ENCODE results near the gene BCORL1.

Gene BCORL1

DNA sequence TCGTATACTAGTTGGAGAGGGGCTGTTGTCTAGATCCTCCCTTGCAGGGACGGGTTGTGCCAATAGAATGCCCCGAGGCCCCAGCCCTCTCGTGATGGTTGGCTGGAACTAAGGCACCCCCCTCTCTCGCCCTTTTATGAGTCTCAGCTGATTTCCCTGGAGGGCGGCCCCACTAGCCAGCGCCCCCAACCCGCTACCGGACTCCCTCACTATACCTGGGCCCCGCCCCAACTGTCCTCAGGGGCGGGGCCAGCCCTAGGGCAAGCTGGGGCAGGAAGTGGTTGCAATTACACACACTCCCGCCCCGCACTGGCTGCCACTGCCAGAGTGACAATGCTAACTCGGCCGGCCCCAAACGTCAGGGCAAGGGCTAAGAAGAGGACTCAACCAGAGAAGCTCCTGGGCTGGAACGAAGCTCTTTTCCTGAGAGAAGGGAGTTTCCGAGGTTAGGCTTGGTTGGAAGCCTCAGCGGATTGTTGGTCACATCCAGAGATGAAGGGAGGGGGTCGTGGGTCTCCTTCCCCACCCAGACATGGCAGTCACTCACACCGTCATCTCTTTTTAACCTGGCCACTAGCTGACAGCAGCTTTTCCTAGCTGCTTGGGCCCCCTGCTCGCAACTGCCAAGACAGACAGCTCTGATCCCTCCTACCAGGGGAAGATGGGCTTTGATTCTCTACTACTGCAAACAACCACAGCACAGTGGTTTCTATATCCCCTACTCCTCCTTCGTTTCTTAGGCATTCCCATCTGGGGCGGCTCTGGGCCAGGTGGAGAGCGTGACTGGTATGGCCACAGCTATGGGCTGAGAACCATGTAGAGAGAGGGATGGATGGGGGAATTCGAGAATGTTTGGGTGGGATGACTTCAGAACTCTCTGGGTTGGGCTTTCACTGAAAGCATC, 21.0 kb upstream of the BCORL1 start:
- in situ Hi-C loops (cut with HindIII; ENCODE audit: low sequenced_read_pairs) = no loop called here

DNA sequence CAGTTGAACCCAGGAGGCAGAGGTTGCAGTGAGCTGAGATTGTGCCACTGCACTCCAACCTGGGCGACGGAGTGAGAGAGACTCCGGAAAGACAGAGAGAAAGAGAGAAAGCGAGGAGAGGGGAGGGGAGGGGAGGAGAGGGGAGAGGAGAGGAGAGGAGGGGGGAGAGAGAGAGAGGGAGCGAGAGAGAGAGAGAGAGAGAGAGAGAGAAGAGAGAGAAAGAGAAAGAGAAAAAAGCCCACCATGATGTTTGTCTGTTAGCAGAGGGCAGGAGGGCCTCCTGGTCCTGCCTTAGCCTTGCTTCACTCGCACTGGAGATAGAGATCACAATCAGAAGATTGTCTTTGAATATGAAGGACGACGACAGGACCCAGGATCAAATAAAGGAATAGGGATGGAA, 18.7 kb upstream of the BCORL1 start:
- in situ Hi-C loops (cut with HindIII; ENCODE audit: low sequenced_read_pairs) = no loop called here

DNA sequence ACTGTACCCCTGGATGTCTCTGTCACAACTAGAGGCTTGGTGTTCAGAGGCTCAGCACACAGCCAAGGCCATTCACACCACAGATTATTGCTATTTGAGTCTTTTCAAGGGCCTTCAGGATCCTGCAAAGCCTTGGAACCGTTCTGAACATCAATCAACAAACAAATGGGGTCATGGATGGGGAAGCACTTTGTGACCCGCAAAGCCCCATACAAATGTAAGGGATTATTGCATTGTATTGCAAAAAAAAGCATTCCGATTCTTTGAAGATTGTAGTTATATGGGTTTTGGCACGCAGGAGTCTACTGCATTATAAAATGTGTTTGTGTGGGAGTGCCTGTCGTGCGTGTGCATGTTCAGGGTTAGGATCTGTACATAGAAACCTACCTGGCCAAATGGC, 17.3 kb upstream of the BCORL1 start:
- in situ Hi-C loops (cut with HindIII; ENCODE audit: low sequenced_read_pairs) = no loop called here

DNA sequence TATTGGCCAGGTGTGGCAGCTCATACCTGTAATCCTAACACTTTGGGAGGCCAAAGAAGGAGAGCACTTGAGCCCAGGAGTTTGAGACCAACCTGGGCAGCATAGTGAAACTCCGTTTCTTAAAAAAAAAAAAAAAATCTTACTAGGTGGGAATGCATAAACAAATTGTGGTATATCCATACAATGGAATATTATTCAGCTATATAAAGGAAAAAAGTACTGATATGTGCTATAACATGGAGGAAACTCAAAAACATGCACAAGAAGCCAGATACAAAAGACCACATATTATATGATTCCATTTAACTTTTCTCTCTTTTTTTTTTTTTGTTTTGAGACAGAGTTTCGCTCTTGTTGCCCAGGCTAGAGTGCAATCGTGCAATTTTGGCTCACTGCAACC, 13.5 kb upstream of the BCORL1 start:
- in situ Hi-C loops (cut with HindIII; ENCODE audit: low sequenced_read_pairs) = no loop called here

DNA sequence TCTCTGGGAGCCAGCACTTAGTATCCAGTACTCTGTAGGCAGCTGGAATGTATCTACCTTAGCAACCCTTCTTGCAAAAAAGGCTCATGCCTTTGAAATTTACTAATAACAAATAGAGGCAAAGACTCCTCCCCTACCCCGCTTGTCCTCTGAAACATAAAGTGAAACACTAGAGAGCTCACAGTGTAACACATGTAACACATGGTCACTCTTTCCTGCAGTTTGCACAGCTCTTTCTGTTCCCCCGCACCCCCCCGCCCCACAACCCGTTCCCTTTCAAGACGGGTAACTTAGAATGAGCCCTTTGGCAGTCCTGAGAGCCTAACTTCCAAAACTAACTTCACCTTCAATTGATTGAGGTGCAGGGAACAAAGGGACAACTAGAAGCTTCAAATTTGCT, 6.0 kb upstream of the BCORL1 start:
- in situ Hi-C loops (cut with HindIII; ENCODE audit: low sequenced_read_pairs) = no loop called here

DNA sequence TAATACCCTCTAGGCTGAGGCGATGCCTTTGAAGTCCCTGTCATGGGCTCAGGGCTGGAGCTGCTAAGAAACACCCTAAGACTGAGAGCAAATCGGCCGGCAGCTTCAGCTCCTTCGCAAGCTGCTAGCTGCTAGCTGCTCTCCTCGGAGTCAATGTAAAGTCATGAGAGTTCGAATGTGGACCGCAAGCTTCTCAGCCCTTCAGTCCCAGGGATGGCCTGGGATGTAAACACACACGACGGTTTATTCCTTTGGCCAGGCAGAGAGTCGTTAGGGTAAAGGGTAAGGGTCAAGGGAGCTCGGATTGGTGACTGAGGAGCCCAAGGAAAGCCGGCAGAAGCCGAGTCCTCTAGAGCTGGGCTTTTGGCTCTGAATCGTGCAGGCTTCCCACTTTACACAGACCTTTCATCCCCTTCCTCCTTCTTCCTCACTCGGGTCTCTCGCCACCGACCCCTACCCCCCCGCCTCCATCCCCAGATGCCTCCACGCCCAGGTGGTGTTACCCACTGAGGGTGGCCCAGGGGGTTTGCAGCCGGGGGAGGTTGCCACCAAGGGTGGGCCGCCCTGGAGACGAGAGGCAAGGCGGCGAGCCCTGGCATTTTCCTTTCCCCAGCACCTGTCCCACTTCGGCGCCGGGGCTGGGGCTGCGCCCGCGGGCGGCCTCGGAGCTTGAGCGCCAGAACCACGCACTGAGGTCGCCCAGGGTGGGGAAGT, 3.1 kb upstream of the BCORL1 start:
- in situ Hi-C loops (cut with HindIII; ENCODE audit: low sequenced_read_pairs) = no loop called here

DNA sequence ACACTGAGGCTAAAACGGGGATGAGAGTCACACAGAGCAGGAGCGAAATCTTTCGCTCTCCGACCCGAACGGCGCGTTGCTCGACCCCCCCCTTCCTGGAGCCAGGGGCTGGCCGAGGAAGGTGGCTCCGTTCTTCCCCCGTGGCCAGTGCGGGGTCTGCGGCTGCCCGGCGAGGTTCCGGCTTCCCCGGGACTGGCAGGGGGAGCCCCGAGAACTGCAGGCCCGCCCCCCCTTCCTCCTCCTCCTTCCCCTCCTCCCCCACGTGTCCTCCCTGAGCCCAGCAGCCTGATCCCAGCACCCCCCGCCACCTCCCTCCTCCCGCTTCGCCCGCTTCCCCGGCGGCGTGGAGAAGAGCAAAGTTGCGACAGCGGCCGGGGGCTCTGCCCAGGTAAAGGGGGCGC, 2.4 kb upstream of the BCORL1 start:
- in situ Hi-C loops (cut with HindIII; ENCODE audit: low sequenced_read_pairs) = no loop called here

DNA sequence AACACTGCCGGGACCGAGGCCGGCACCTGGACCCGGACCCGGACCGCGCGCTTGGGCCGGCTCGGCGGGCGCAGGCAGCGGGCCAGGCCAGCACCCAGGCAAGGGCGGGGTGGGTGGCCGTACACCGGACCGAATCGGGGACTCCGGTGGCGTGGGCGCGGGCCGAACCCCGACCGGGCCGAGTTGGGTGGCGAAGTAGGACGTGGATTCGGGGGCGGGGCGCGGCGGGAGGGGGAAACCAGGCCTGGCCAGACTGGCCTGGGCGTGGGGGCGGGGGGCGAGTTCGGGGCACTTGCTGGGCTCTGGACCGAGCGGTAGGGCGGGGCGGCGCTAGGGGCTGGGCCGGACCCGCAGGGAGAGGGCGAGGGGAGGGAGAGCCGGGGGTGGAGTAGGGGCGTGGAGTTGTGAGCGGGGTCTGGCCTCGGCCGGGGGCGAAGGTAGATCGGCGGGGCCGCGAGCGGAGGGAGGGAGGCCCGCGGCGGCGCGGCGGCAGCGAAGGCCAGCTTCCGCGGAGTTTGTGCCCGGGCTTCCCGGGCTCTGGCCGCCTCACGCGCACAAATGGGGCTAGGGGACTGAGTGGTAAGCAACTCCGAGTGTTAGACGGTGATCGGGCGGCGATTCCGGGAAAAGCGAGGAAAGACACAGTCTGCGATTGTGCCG, 1.8 kb upstream of the BCORL1 start:
- in situ Hi-C loops (cut with HindIII; ENCODE audit: low sequenced_read_pairs) = no loop called here

DNA sequence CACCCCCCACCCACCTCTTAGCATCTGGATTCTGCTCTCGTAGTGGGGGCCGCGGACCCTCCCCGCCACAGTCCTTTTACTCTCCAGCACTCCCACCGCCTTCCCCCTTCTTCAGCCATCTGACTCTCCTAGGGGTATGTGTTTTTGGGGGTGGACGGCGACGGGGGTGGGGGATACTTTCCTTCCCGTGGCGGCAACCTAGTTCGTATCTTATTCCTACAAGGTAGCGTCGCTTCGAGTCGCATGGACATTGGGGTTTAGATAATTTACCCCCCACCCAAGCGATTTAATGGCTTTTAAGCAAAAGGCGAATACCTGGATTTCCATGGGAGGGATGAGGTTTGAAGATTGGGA, 1.3 kb upstream of the BCORL1 start:
- in situ Hi-C loops (cut with HindIII; ENCODE audit: low sequenced_read_pairs) = no loop called here

DNA sequence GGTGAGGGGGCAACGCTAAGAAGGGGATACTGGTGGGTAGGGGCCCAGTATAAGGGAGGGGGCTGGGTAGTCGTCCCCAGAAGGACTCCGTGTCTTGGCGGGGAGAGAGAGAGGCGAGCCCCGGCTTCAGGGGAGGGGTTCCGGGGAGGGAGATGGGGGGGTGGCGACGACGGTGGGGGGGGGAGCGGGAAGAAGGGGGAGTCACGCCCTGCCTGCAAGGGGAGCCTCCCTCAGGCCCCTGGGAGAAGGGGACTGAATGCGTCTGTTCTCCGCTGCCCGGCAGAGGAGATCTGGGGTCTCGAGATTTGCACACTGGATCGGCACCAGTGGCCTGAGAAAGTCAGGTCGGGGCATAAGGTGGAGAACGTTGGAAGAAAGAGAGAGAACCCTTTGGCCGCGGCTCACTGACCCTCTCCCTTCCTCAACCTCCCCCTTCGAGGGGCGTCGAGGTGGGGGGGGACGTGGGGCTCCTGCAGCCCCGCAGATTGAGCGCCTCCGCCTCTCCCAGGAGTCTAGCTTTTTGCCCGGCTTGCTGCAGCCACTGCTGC, 609 bp upstream of the BCORL1 start:
- in situ Hi-C loops (cut with HindIII; ENCODE audit: low sequenced_read_pairs) = no loop called here

DNA sequence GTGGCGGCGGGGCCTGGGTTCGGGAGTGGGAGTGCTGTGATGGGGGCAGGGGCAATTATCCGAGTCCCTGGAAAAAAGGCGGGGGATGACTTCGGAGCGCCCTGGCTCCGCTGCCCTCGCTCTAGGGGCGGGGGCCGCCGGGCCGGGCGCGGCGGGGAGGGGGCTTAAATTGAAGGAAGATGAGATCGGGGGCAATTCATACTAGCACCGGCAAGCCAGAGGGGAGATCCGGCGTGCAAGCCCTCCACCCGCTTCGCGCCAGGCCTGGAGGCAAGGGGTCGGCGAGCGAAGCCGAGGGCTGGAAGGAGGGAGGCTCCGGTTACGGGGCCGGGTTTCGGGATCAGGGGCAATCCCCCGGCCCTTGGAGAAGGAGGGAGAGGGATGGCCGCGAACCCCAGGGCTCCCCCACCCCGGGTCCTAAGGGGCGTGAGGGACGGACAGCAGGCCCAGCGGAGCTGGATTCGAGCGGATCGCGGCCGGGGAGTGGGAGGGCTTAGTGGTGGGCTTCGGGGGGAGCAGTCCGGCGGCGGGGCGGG, 1.2 kb downstream of the BCORL1 start:
- in situ Hi-C loops (cut with HindIII; ENCODE audit: low sequenced_read_pairs) = no loop called here

DNA sequence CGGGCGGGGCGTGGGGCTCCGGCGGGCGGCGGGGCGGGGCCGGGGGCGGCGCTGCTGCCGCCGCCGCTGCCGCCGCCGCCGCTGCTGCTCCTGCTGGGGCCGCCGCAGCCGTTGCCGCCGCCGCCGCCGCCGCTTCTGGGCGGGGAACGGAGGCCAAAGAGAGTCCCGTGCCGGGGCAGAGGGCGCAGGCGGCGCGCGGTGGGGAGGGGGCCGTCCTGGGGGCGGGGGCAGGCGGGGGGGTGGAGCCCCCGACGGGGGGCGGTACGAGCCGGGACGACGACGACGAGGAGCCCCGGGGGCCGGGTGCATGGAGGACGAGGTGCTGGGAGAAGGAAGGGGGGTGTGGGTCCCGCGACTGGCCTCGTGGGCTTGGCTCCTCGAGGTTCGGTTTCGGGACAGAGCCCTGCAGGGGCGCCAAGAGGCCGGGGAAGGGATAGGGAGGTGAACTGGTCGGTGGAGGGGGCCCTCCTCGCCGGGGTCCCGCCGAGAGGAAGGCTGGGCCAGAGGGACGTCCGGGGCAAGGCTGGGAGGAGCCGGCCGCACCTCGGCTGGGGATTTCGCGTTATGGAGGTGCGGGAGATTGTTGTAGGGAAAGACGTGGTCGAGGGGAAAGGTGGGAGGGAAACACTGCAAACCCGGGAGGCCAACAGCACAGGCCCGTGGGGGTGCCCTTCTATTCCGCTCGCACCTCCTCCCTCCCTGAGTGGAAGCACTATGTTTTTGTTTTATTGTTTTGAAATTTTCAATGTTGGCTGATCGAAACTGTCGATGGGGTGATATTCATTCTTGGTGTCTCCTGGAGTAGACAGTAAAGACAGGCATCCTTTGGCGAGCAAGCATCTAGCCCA, 1.9 kb downstream of the BCORL1 start:
- in situ Hi-C loops (cut with HindIII; ENCODE audit: low sequenced_read_pairs) = no loop called here

DNA sequence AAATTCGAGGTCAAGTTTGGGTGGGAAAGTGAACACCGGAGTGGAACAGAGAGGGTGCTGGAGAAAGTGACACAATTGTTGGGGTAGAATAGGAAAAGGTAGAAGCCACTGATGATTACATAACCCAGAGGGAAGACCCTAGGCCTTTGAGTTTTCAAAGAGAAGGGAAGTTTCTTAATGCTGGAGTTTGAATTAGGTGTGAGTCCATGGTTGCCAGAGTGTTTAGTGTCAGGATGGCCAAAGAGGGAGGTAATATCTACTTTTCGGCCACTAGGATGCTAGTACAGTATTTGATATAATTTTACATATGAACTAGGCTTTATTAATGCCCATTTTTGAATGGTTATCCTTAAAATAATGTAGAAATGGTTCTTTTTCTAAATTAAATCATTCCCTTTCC, 5.4 kb downstream of the BCORL1 start:
- in situ Hi-C loops (cut with HindIII; ENCODE audit: low sequenced_read_pairs) = no loop called here

DNA sequence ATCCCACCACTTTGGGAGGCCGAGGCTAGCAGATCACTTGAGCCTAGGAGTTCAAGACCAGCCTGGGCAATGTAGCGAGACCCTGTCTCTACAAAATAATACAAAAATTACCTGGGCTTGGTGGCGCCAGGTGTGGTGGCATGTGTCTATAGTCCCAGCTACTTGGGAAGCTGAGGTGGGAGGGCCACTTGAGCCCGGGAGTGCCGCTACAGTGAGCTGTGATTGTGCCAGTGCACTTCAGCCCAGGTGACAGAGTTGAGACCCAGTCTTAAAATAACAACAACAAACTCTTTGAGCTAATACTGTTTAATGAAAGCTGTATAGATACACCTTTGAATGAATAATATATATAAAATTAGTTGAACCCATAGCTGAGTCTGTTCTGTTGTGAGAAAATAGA, 9.7 kb downstream of the BCORL1 start:
- in situ Hi-C loops (cut with HindIII; ENCODE audit: low sequenced_read_pairs) = no loop called here

DNA sequence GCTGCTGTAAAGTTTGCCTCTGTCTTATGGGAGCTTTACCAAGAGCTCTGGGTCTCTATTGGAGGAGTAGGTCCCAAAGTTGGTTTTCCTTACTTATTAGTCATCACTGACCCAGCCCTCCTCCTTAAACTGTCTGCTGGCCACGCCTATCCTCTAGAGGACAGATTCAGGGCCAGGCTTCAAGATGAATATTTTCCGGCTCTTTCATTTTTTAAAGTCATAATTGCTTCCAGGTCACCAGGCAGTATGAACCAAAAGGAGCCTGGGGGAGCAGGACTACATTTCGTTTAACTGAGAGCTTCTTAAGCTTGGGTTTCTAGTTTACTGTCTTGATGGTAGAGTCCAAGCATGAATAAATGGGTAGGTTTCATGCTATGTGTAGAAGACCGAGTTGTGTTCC, 13.7 kb downstream of the BCORL1 start:
- in situ Hi-C loops (cut with HindIII; ENCODE audit: low sequenced_read_pairs) = no loop called here

DNA sequence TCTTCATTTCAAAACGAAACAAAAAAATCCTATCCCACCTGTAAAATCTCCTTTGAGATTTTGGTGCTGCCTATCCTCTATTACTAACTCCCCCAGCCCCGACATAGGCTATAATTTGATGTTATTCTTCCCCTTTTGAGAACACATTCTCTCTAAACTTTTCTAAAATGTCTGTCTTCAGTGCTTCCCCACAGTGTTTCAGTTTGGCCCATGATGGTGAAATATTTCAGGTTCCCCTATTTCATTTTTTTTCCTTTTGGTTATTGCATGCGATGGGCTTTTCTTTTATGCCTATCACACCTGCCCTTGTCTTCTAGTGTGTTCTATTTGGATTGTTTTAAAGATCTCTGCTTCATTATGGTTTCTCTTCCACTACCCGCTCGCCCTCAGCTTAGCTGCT, 14.7 kb downstream of the BCORL1 start:
- in situ Hi-C loops (cut with HindIII; ENCODE audit: low sequenced_read_pairs) = no loop called here

DNA sequence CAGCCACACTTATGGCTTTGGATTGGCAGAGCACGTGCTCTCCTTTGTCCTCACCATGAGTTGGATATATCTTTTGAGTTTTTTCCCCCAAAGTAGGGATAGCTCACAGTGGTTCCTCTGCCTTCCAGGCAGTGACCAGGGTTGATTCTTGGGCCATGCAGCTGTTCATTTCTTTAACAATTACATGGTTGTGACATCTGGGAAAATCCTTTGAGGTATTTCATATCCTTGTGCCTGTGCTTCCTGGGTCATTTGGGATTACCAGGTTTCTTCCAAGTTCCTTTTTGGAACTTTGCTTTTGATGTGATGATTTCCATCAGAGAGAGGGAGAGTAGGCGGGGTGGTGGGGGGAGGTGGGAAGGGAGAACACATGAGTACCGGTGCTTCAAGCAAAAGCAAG, 15.6 kb downstream of the BCORL1 start:
- in situ Hi-C loops (cut with HindIII; ENCODE audit: low sequenced_read_pairs) = no loop called here

DNA sequence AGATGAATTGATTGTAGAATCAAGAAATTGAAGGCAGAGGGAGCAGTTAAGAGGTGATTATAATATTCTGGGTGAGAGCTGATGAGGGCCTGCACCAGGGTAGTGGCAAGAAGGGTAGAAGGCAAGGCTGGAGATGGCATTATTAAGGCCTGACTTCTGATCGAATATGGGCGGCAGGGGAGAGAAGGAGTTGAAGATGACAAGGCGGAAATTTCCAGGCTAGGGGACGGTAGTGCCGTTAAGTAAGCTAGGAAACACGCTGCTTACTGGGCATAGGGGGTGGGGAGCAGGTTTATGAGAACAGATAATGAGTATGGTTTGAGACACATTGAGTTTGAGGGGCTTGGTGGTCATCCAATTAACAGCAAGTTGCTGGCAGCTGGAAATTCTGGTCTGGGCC, 19.5 kb downstream of the BCORL1 start:
- in situ Hi-C loops (cut with HindIII; ENCODE audit: low sequenced_read_pairs) = no loop called here

DNA sequence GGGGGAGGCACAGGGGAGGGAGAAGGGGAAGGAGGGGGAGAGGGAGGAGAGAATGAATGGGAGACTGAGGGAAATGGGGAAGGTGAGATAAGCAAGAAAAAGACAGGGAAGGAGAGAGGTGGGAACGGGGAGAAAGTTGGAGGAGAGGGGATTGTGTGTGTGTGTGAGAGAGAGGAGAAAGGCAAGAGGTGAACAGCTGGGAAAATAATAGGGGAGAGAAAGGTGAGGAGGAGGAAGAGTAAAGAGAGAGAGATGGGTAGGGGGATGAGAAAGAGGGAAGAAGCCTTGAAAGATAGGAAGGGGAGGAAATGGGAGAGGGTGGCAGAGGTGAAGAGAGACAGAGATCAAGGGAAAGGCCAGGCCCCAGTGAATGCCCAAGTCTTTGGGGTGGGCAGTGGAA, 20.1 kb downstream of the BCORL1 start:
- in situ Hi-C loops (cut with HindIII; ENCODE audit: low sequenced_read_pairs) = no loop called here

DNA sequence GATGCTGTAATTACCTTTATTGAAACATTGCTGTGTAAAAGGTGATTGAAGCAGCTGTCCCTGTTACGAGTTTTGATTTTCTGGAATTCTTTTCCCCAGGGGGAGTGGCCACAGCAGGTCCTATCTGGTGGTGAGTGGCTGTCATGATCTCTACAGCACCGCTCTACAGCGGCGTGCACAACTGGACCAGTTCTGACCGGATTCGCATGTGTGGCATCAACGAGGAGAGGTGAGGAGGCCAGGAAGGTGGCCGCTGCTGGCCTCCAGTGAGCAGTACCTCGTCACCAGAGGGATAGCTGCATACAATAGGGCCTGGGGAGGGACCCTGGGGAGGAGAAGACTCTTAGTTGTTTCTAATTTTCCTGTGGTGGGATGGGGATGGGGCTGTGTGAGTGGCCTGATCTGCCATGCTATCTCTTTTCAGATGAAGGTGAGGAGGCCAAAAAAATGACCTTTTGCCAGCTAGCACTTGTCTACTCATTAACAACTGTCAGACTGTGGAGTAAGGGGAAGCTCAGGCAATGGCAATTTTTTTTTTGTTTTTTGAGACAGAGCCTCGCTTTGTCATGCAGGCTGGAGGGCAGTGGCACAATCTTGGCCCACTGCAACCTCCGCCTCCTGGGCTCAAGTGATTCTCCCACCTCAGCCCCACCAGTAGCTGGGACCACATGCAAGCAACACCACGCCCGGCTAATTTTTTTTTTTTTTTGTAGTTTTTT, 22.8 kb downstream of the BCORL1 start:
- in situ Hi-C loops (cut with HindIII; ENCODE audit: low sequenced_read_pairs) = no loop called here
